ENCODE data around the gene SCCPDH.
"Not testable (repeated sequence)": the region's sequence is repeated elsewhere in the genome, so short reads cannot be mapped to it uniquely, and the experiment has no call there.

SCCPDH gene, protein sequence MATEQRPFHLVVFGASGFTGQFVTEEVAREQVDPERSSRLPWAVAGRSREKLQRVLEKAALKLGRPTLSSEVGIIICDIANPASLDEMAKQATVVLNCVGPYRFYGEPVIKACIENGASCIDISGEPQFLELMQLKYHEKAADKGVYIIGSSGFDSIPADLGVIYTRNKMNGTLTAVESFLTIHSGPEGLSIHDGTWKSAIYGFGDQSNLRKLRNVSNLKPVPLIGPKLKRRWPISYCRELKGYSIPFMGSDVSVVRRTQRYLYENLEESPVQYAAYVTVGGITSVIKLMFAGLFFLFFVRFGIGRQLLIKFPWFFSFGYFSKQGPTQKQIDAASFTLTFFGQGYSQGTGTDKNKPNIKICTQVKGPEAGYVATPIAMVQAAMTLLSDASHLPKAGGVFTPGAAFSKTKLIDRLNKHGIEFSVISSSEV
- total RNA-seq: 2.2 to 3.9 reads per million in 2 donors

DNA sequence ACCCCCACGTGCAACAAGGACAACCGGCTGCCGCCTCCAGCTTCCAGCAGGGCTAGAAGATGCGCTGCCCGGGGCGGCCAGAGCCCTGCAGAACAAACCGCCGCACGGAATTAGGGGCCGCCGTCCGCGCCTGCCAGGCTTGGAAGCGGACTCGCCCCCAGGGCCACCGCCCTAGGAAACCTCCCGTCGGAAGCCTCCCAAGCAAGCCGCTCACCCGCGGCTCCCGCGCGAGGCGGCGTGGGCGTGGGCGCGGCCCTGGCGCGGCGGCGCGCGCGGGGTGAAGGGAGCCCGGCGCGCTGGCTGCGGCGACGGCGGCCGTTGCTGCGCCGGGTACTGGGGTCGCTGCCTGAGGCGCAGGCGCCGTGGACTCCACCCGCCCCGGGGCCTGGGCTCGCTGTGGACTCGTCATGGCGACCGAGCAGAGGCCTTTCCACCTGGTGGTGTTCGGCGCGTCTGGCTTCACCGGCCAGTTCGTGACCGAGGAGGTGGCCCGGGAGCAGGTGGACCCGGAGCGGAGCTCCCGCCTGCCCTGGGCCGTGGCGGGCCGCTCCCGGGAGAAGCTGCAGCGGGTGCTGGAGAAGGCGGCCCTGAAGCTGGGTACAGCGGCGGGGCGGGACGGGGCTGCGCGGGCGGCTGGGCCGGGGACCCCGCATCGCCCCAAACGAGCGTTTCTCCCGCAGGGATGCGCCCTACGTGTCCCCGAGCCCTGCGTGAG is at the start of gene SCCPDH:
TSS of gene SCCPDH (plus strand) at position 394 of the 715 bp plus-strand sequence. CDS start at position 408, 14 bp downstream.
- DNase-seq: peak; percentile 3

- DNase-seq: no peak
Measured at GRCh38 chr1:246677842-246678241, 46.4 kb upstream of the SCCPDH start.

GRCh38 chr1:246678816-246679793 is 45.1 kb upstream of the SCCPDH start:
- DNase-seq: no peak

DNA sequence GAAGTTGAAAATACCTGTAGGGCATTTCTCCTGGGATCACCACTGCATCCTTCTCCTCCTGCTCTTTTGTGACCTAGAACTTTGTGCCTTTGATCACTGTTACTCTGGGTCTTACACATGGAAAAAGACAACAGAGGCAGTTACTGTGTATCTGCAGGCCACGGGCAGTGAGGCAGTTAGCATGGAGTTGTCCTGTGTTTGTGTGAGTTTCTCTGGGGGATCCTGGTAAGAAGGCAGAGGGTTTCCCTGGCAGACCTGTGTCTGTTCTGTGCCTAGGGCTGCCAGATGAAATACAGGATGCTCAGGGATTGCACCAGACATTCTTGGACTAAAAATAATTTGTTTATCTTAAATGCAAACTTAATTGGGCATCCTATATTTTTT is 44.4 kb upstream of the SCCPDH start:
- DNase-seq: no peak

GRCh38 chr1:246680190-246680589 is 44.0 kb upstream of the SCCPDH start:
- DNase-seq: no peak

- DNase-seq: no peak
Measured at GRCh38 chr1:246680696-246681130, 43.5 kb upstream of the SCCPDH start.

DNA sequence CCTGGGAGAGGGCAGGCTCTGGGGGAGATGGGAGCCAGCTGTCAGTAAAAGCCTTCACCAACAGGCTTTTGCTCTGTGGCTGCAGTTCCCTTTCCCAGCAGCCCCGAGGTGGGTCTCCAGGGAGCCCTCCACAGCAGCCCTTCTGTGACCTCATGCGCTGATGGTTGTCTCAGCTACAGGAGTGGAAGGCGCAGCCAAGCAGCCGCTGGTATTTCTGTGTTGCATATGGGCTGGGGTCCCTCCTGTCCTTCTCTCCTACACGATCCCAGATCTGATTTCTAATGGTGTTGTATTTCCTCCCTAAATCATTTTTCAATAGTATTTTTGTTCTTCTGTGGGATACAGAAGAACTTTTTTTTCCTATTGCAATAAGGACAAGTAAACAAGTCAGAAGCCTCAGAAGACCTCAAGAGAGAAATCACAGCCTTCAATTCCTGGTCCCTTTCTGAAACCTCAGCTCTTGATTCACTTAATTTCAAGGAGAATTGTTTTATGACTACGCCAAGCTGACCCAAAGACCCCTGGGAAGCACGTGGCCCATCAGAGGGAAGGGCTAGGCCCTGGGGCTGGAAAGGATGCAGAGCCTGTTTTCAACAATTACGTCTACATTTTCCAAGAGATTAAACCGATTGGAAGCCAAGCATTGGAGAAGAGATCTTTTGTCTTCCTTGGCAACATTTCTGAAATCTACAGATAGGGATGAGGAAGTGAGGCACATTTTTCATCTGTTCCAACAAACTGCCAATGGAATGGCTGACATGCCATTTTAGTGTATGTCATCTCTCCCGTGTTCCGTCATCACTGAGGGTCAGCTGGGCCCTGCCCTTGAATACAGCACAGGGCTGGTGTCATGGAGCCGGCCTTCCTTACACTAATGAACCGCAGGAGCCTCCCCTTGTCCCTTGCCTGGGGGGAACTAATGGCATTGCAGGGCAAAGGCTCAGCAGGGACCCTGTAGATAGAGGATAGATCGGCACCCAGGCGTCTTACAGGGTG is 42.0 kb upstream of the SCCPDH start:
- DNase-seq: no peak

GRCh38 chr1:246683521-246683920 is 40.7 kb upstream of the SCCPDH start:
- no peak for DNase-seq

- DNase-seq: no peak
Measured at GRCh38 chr1:246687002-246687401, 37.2 kb upstream of the SCCPDH start.

- DNase-seq: no peak
Measured at GRCh38 chr1:246689409-246690008, 34.7 kb upstream of the SCCPDH start.

- DNase-seq: no peak
Measured at GRCh38 chr1:246690100-246690499, 34.1 kb upstream of the SCCPDH start.

GRCh38 chr1:246691622-246692495 is 32.4 kb upstream of the SCCPDH start:
- no peak for DNase-seq

DNA sequence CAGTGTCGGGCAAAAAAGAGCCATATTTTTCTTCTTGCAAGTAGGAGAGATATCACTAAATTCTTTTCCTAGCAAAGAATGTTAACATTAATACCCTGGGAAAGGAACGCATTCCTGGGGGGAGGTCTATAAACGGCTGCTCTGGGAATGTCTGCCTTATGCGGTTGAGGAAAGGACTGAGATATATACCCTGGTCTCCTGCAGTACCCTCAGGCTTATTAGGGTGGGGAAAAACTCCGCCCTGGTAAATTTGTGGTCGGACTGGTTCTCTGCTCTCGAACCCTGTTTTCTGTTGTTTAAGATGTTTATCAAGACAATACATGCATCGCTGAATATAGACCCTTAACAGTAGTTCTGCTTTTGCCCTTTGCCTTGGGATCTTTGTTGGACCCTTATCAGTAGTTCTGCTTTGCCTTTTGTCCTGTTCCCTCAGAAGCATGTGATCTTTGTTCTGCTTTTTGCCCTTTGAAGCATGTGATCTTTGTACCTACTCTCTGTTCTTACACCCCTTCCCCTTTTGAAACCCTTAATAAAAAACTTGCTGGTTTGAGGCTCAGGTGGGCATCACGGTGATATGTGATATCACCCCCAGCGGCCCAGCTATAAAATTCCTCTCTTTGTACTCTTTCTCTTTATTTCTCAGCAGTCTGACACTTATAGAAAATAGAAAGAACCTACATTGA is 29.9 kb upstream of the SCCPDH start:
- not testable (repeated sequence) for DNase-seq

- DNase-seq: no peak
Measured at GRCh38 chr1:246695136-246695535, 29.1 kb upstream of the SCCPDH start.

DNA sequence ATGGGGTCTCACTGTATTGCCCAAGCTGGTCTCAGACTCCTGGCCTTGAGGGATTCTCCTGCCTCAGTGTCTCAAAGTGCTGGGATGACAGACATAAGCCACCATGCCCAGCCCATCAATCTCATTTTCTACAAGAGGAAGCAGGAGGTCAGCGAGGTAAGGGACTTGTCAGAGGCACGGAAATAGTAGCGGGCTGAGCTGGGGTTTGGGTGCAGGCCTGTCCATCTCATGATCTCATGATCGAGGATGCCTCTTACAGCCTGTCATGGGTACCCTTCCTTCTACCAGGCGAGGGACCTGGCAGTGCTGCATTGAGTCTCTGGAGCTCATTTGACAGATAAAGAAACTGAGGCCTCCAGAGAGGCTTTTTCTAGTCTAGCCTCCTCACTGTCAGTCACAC is 28.5 kb upstream of the SCCPDH start:
- DNase-seq: no peak

- no peak for DNase-seq
Measured at GRCh38 chr1:246698466-246699094, 25.6 kb upstream of the SCCPDH start.

- DNase-seq: peak; percentile 66
Measured at GRCh38 chr1:246699095-246699735, 25.0 kb upstream of the SCCPDH start.

- DNase-seq: no peak
Measured at GRCh38 chr1:246703581-246703980, 20.6 kb upstream of the SCCPDH start.
